GM21423 (cell line): ENCODE measurements around the gene RSL1D1.
"Not testable (repeated sequence)": the region's sequence is repeated elsewhere in the genome, so short reads cannot be mapped to it uniquely, and the experiment has no call there.

Source experiments
- ATAC-seq: cut with Tn5 transposase; IDR thresholded peaks from one replicate; pipeline ENCODE4 v1.9.1; 2021; ENCODE audit warnings: mild to moderate bottlenecking, moderate library complexity; ENCODE audit not compliant: unreplicated experiment

The RSL1D1 gene

GRCh38 chr16:11799509-11800381 lies 51.6 kb downstream of the RSL1D1 start:
- no peak for ATAC-seq

GRCh38 chr16:11799017-11799381 lies 52.3 kb downstream of the RSL1D1 start:
- no peak for ATAC-seq

DNA sequence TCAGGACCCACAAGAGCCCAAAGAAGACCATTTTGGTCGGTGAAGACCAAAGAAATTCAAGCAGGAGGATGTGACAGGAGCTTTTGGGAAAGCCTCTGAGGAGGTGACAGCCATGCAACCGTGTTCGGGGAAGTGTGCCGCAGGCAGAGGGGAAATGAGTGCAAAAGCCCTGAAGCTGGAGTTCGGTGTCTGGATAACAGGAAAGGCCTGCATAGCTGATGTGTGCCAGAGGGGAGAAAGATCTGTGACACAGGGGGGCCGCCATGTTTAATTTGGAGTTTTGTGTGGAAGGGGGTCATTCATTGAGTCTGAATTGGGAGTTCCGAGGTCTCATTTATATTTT lies 53.4 kb downstream of the RSL1D1 start:
- ATAC-seq = peak; percentile 1

GRCh38 chr16:11797166-11797956 lies 54.0 kb downstream of the RSL1D1 start, which contains the start of gene ZC3H7A:
TSS of gene ZC3H7A (minus strand) at chr16:11797258. CDS start at chr16:11782354, 14,904 bp downstream.
- ATAC-seq = peak; percentile 94

GRCh38 chr16:11796227-11797165 lies 54.8 kb downstream of the RSL1D1 start:
- peak; percentile 0 for ATAC-seq

- ATAC-seq = no peak
These were observed 55.5 kb downstream of the RSL1D1 start for GRCh38 chr16:11795887-11796226.

DNA sequence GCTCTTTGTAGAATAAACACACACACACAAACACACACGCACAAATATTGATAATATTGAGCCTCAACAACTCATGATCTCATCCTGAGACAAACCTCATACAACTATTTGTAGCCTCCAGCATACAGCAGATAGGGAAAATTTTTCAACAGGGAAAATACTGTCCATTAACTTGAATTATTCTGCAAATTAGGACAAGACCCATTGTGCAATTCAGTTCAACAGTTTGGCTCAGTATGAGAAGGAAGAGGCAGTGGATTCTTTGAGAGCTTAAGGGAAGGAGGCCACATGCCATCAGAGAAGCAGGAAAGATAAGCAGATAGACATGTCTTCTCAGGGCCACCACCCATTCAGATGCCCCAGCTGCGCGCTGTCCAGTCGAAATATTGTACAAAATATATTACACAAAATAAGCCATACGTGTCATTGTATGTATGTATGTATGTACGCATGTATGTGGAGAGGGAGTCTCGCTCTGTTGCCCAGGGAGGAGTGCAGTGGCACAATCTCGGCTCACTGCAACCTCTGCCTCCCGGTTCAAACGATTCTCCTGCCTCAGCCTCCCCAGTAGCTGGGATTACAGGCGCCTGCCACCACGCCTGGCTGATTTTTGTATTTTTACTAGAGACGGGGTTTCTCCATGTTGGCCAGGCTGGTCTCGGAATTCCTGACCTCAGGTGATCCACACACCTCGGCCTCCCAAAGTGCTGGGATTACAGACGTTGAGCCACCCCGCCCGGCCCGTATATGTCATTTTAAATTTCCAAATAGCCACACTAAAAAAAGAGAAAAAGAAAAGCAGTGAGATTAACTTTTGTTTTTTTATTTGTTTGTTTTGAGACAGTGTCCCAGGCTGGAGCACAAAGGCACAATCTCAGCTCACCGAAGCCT lies 56.1 kb downstream of the RSL1D1 start:
- no peak for ATAC-seq

DNA sequence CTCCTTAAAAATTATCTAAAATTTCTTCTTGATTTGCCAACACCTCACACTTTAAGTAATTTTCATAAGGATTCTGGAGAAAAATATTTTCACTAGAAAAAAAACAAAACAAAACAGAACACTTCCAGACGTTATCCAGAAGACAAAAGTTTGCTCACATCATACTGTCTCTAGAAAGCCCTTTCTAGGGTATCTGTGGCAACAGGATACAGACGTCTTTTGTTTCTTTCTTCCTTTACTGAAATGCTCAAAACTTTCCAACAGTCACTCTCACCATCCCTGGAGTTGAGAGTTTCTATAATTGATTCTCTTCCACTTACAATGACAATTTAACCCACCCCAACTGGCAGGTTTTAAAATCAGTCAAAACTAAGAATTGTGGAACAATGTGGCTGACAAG lies 56.9 kb downstream of the RSL1D1 start:
- ATAC-seq = no peak

- ATAC-seq = no peak
These were observed 57.5 kb downstream of the RSL1D1 start for GRCh38 chr16:11793840-11794239.

DNA sequence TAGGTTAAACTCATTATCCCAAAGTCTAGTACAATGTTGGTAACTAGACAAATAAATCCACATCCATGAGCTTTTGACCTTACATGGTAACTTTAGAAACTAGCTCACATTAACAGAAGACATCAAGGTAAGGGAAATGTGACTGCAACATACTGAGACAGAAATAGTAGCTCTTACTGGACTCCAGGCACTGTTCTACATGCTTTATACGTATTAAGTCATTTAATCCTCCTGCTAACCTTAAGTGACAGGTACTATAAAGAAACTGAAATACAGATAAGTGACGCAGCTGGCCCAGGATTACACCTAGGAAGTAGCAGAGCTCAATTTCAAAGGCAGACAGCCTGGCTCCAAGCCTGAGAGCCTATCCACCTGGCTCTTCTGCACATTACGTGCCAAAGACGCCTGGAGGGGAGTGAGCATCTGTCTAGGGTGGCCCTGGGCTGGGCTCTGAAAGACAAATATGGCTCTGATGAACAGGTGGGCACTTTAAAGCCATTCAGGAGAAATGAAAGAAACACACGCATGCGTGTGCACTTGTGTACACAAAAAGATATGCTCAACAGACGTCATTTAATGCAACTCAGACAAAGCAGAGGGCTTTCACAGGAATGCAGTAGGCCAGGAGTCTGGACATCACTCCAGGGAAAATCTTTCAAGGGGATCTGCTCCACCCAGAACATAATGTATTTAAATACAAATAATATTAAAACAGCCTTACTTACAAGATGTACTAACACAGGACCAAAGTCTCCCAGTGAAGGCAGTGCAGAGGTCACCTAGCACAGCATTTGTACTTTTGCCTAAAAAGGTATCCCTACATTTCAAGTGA lies 58.7 kb downstream of the RSL1D1 start:
- no peak for ATAC-seq

DNA sequence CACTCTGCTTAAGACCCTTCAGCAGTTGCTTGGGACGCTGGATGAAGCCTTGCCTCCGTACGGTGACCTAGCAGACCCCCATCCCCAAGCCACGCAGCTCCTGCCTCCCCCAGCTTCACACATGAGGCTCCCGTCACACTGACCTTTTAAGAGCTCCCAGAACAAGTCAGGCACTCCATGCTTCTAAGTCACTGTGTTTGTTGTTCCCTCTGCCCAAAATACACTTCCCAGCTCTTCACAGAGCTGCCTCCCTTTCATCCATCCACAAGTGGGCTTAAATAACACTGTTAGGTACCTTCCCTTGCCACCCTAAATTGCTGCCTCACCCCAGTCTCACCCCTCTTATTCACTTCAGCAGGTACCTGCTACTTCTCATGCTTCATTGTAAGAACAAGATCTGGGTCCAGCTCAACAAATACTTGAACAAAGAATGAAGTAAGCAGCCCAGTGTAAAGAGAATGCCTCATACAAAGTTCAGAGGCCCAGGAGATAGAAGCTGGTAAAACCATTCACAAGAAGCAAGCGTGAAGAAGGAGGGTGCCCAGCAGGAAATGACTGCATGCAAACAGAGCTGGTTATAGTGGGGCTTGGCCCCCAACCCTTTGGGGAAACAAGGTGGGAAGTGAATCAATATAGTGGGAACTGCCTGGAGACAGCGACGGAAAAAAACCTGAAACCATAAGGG lies 60.1 kb downstream of the RSL1D1 start:
- no peak for ATAC-seq

GRCh38 chr16:11788914-11789313 lies 62.4 kb downstream of the RSL1D1 start:
- ATAC-seq = no peak

DNA sequence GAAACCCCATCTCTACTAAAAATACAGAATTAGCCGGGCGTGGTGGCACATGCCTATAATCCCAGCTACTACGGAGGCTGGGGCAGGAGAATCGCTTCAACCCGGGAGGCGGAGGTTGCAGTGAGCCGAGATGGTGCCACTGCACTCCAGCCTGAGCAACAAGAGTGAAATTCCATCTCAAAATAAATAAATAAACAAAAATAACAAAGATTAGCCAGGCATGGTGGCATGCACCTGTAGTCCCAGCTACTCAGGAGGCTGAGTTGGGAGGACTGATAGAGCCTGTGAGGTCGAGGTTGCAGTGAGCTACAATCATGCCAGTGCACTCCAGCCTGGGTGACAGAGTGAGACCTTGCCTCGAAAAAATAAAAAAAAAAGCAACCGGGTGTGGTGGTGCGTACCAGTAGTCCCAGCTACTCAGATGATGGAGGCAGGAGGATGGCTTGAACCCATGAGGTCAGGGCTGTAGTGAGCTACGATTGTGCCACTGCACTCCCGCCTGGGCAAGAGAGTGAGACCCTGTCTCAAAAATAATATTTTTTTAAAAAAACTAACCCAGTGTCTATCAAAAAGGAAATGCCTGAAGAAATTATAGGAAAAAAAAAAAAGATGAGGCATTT lies 66.3 kb downstream of the RSL1D1 start:
- not testable (repeated sequence) for ATAC-seq

- not testable (repeated sequence) for ATAC-seq
These were observed 67.0 kb downstream of the RSL1D1 start for GRCh38 chr16:11784381-11784780.

DNA sequence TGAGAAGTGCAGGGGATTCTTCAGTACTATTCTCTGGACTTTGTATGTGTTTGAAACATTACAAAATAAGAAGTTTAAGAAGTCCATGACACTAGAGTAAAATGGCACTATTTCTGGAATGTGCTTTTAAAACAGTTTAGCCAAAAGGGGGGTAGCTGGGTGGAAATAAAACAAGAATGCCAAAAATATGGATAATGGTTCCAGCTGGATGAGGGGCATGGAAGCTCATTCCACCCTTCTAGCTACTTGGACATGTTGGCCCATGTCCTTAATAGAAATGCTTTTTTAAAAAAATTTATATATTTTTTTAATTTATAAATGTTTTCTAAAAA lies 67.3 kb downstream of the RSL1D1 start:
- no peak for ATAC-seq
